ENCODE measurements around the gene INHA. TPM values are rescaled to one million over a fixed set of nuclear protein-coding genes. Genes with fewer than 3 reads are reported as not detected.

The INHA gene
- total RNA-seq, 2 experiments from 2014 or later = not detected

- CTCF ChIA-PET = interaction anchor here (0.8 to 3.1 kb wide), 4 partner anchors 10 to 29 kb away, joined by 3 to 22 read pairs (median 5); no protein-coding TSS in a partner anchor
- H3K27ac Mint-ChIP-seq = no peak overlapping the region
- ATAC-seq (peak; percentile 57), DNase-seq (no peak)
- no peaks in the 10 kb centered on the region for H3K4me1 Mint-ChIP-seq (ENCODE audit: low read depth)
- H3K27me3 Mint-ChIP-seq = peaks cover 37% of the 10 kb centered on the region
- POLR2A ChIA-PET = interaction anchor here (1.0 kb wide), 1 partner anchor 10 kb away, joined by 3 read pairs; no protein-coding TSS in a partner anchor
- intact Hi-C loops (cut with micrococcal nuclease) = no loop called here
- H3K4me3 Mint-ChIP-seq = peak overlapping the region; percentile 47
- H3K36me3 Mint-ChIP-seq (ENCODE audit: low read depth) = no peaks in the 10 kb centered on the region
- no peak for TF ChIP-seq CTCF (IDR thresholded peaks at IDR 0.05)
- no peaks in the 10 kb centered on the region for H3K9me3 Mint-ChIP-seq
Measured at GRCh38 chr2:219570194-219570923, 1.8 kb upstream of the INHA start.

- H3K27ac Mint-ChIP-seq = no peak overlapping the region
- peak; percentile 29 for ATAC-seq
- intact Hi-C loops (cut with micrococcal nuclease) = no loop called here
Measured at GRCh38 chr2:219570924-219571310, 1.2 kb upstream of the INHA start.

GRCh38 chr2:219571311-219572236 lies 536 bp upstream of the INHA start, which contains the start of gene OBSL1:
OBSL1 (minus strand) TSS chr2:219571539; CDS start chr2:219571232, 307 bp downstream.
- ChIA-PET POLR2A (interaction anchor here (1.0 kb wide), 2 partner anchors 11 to 20 kb away, joined by 3 read pairs; no protein-coding TSS in a partner anchor), CTCF (interaction anchor here (1.1 to 3.1 kb wide), 4 partner anchors 11 to 42 kb away, joined by 3 to 22 read pairs (median 4); no protein-coding TSS in a partner anchor)
- intact Hi-C loops (cut with micrococcal nuclease) = no loop called here
- no peaks in the 10 kb centered on the region for H3K36me3 Mint-ChIP-seq (ENCODE audit: low read depth)
- peak; percentile 27 for ATAC-seq
- H3K27me3 Mint-ChIP-seq = peaks cover 39% of the 10 kb centered on the region
- peak within 1 kb of the TSS; percentile 47 for H3K4me3 Mint-ChIP-seq
- TF ChIP-seq CTCF (IDR thresholded peaks at IDR 0.05) = no peak
- DNase-seq = no peak
- H3K9me3 Mint-ChIP-seq = no peaks in the 10 kb centered on the region
- no peak within 1 kb of the TSS for H3K27ac Mint-ChIP-seq
- no peaks in the 10 kb centered on the region for H3K4me1 Mint-ChIP-seq (ENCODE audit: low read depth)

More at GRCh38 chr2:219570924-219571310, 1.2 kb upstream of the INHA start:
- ChIA-PET CTCF (interaction anchor here (1.1 to 3.1 kb wide), 3 partner anchors 11 to 30 kb away, joined by 3 to 22 read pairs (median 6); no protein-coding TSS in a partner anchor), POLR2A (interaction anchor here (1.0 kb wide), 2 partner anchors 11 to 20 kb away, joined by 3 read pairs; no protein-coding TSS in a partner anchor)
- Mint-ChIP-seq H3K4me1 (ENCODE audit: low read depth) (no peaks in the 10 kb centered on the region), H3K4me3 (no peak overlapping the region), H3K9me3 (no peaks in the 10 kb centered on the region), H3K36me3 (ENCODE audit: low read depth) (no peaks in the 10 kb centered on the region), H3K27me3 (peaks cover 41% of the 10 kb centered on the region)
- DNase-seq = no peak
- TF ChIP-seq CTCF (IDR thresholded peaks at IDR 0.05) = no peak

- Mint-ChIP-seq H3K36me3 (ENCODE audit: low read depth) (no peaks in the 10 kb centered on the region), H3K27me3 (peaks cover 38% of the 10 kb centered on the region), H3K4me3 (no peak overlapping the region), H3K27ac (no peak overlapping the region), H3K4me1 (ENCODE audit: low read depth) (no peaks in the 10 kb centered on the region), H3K9me3 (no peaks in the 10 kb centered on the region)
- intact Hi-C loops (cut with micrococcal nuclease) = no loop called here
- DNase-seq (no peak), ATAC-seq (no peak)
- POLR2A ChIA-PET = no interaction called here
- CTCF ChIA-PET = interaction anchor here (3.1 kb wide), 1 partner anchor 13 kb away, joined by 22 read pairs; no protein-coding TSS in a partner anchor
- no peak for TF ChIP-seq CTCF (IDR thresholded peaks at IDR 0.05)
Measured at GRCh38 chr2:219573166-219573565, 1.1 kb downstream of the INHA start.
